Measurements from ENCODE around the gene SGCD. TPM values are rescaled to one million over a fixed set of nuclear protein-coding genes. Genes with fewer than 3 reads are reported as not detected.
A peak's percentile ranks its signal among the peaks of the same experiment; 100 is the strongest.

SGCD gene
- total and polyA plus RNA-seq, 2 of the 4 experiments (the other 2 are of a cell fraction): 5.8 to 10.6 TPM

GRCh38 chr5:156386976-156387375 lies 60.0 kb downstream of the SGCD start:
- Histone ChIP-seq H3K4me1 (ENCODE audit: control insufficient read depth, insufficient read depth, low read length) (peaks cover 12% of the 10 kb centered on the region), H2AK5ac (ENCODE audit: low read depth, low read length) (no peak overlapping the region), H2BK120ac (ENCODE audit: low read depth, low read length) (no peak overlapping the region), H3K27ac (ENCODE audit: insufficient read depth, low read length) (no peak overlapping the region), H3K56ac (ENCODE audit: extremely low read depth, insufficient read depth, low read length) (no peak overlapping the region), H2AK9ac (replicated peaks; ENCODE audit: low read depth, low read length, poor library complexity) (no peak overlapping the region), H3K36me3 (ENCODE audit: control insufficient read depth, insufficient read depth, low read length) (no peaks in the 10 kb centered on the region), H4K5ac (ENCODE audit: low read depth, low read length) (no peak overlapping the region), H2BK5ac (ENCODE audit: low read depth, low read length, poor library complexity, severe bottlenecking) (no peak overlapping the region), H3K4me2 (ENCODE audit: low read depth, low read length) (no peak overlapping the region), H4K8ac (ENCODE audit: low read depth in 2 of 2, low read length in 2 of 2) (no peak overlapping the region), H3K9me1 (ENCODE audit: insufficient read depth, low read length) (0 out of 2 replicates have a peak, but pooled peaks cover 8% of the 10 kb centered on the region), H3K14ac (replicated peaks; ENCODE audit: low read depth, low read length) (no peak overlapping the region), H3K9ac (ENCODE audit: low read depth, low read length) (no peak overlapping the region), H3K27me3 (ENCODE audit: control insufficient read depth, insufficient read depth, low read length) (no peaks in the 10 kb centered on the region), H3K79me1 (ENCODE audit: low read depth in 1 of 2, low read length in 2 of 2) (0 out of 4 replicates have a peak, but pooled peaks cover under 1 to 3% of the 10 kb centered on the region in 2 experiments), H2BK15ac (ENCODE audit: low read depth, low read length) (peak overlapping the region; percentile 32; the same call in 1 of the 3 replicates), H3K18ac (ENCODE audit: low read depth, low read length) (peak overlapping the region; percentile 12; the same call in 1 of the 2 replicates), H4K91ac (ENCODE audit: insufficient read depth, low read depth, low read length) (peak overlapping the region; percentile 17; the same call in 1 of the 2 replicates), H3K4ac (ENCODE audit: low read depth, low read length) (no peak overlapping the region; the same call in 1 of the 2 replicates), H3K23ac (ENCODE audit: low read depth, low read length) (no peak overlapping the region), H2AFZ (replicated peaks; ENCODE audit: low read length, poor library complexity) (no peak overlapping the region), H2BK20ac (ENCODE audit: low read depth, low read length) (no peak overlapping the region), H3K4me3 (ENCODE audit: insufficient read depth, low read depth, low read length) (no peak overlapping the region), H4K20me1 (ENCODE audit: insufficient read depth, low read length) (no peaks in the 10 kb centered on the region), H3K9me3 (ENCODE audit: control insufficient read depth, insufficient read depth, low read length) (no peaks in the 10 kb centered on the region)
- ChIA-PET CTCF (no interaction called here), POLR2A (ENCODE audit: unreplicated experiment) (no interaction called here)
- no peak for TF ChIP-seq CTCF (conservative IDR thresholded peaks at IDR 0.05; ENCODE audit: low read depth, low read length)
- no peak for TF ChIP-seq CEBPB (IDR thresholded peaks at IDR 0.05; ENCODE audit: low read depth, low read length)
- TF ChIP-seq, protein P1, sequence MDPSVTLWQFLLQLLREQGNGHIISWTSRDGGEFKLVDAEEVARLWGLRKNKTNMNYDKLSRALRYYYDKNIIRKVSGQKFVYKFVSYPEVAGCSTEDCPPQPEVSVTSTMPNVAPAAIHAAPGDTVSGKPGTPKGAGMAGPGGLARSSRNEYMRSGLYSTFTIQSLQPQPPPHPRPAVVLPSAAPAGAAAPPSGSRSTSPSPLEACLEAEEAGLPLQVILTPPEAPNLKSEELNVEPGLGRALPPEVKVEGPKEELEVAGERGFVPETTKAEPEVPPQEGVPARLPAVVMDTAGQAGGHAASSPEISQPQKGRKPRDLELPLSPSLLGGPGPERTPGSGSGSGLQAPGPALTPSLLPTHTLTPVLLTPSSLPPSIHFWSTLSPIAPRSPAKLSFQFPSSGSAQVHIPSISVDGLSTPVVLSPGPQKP (IDR thresholded peaks at IDR 0.05; ENCODE audit: borderline replicate concordance, low read depth, low read length): no peak
- TF ChIP-seq RAD21 (IDR thresholded peaks at IDR 0.05; ENCODE audit: low read length): no peak
- no peak for TF ChIP-seq NFE2L2 (IDR thresholded peaks at IDR 0.05; ENCODE audit: low read depth, low read length)
- TF ChIP-seq SMC3 (IDR thresholded peaks at IDR 0.05; ENCODE audit: low read depth, low read length): no peak
- no peak for TF ChIP-seq CHD1 (IDR thresholded peaks at IDR 0.05; ENCODE audit: low read depth, low read length)
- no peak for TF ChIP-seq FOS (IDR thresholded peaks at IDR 0.05; ENCODE audit: low read depth, low read length)
- TF ChIP-seq RCOR1 (IDR thresholded peaks at IDR 0.05; ENCODE audit: insufficient replicate concordance, low read length): no peak
- no peak for TF ChIP-seq RFX5 (IDR thresholded peaks at IDR 0.05; ENCODE audit: low read depth, low read length)
- no peak for TF ChIP-seq MAFK (IDR thresholded peaks at IDR 0.05; ENCODE audit: low read depth, low read length)
- no peak for TF ChIP-seq MXI1 (IDR thresholded peaks at IDR 0.05; ENCODE audit: borderline replicate concordance, low read depth, low read length)
- TF ChIP-seq, protein P2, sequence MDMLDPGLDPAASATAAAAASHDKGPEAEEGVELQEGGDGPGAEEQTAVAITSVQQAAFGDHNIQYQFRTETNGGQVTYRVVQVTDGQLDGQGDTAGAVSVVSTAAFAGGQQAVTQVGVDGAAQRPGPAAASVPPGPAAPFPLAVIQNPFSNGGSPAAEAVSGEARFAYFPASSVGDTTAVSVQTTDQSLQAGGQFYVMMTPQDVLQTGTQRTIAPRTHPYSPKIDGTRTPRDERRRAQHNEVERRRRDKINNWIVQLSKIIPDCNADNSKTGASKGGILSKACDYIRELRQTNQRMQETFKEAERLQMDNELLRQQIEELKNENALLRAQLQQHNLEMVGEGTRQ (IDR thresholded peaks at IDR 0.05; ENCODE audit: low read depth, low read length): no peak
- no peak for TF ChIP-seq POLR2A (IDR thresholded peaks at IDR 0.05; ENCODE audit: low read depth, low read length)
- TF ChIP-seq BHLHE40 (IDR thresholded peaks at IDR 0.05; ENCODE audit: low read depth, low read length): no peak
- no peak for TF ChIP-seq MAZ (IDR thresholded peaks at IDR 0.05; ENCODE audit: borderline replicate concordance, low read depth, low read length)
- dilution Hi-C loops (cut with HindIII; ENCODE audit: low sequenced_read_pairs, unreplicated experiment): no loop called here
- ATAC-seq (ENCODE audit: low read depth) (no peak), DNase-seq (no peak)
- 60% methylated on average over 1 of the region's 4 CpGs; no CpG with 5 or more reads in 1 of the 2 experiments for WGBS, 2 experiments (ENCODE audit: extremely low coverage in 2 of 2, insufficient read length in 1 of 2)
- intact Hi-C loops (cut with micrococcal nuclease): no loop called here
- no TSS peak for BruUV-seq (replicated peaks)
- in situ Hi-C loops (cut with MboI; ENCODE audit: low sequenced_read_pairs): no loop called here

Data from IMR-90 (cell line).